ENCODE results near the gene HSPBP1. TPM values are rescaled to one million over a fixed set of nuclear protein-coding genes. Genes with fewer than 3 reads are reported as not detected.

HSPBP1 gene
- total RNA-seq, 1 donor from 2014 or later, result 22.7 TPM

DNA sequence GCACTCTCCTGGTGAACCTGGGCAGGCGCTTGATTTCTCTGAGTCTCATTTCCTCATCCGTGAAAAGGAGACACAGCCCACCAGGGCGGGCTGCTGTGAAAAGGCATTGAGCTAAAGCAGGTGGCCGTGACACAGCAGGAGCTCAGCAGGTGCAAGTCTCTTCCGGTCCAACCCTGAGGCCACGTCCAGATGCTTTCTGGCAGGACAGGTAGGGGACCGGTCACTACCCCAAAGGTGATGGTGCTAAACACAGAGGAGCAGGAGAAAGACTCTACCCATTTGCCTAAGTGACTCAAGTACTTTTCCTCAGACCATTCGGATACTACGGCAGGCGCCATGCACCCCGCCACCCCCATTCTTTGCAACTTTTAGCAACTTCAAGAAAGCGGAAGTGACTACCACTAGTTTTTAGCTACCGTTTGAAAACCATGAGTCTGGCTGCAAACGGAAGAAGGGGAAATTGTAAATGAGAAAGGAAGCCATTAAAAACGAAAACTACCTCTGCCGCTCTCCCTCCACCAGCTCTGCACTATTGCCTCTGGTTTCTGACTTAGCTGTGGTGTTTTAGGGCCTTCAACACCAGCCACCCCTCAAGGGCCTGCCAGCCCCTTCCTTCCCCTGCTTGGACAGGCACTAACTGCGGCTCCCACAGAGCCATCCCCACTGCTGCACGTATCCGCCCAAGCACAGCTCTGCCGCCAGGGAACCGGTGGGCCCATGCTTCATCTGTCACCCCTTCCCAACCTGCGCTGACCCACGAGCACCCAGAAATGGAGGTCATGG is 25.9 kb downstream of the HSPBP1 start:
- DNase-seq (ENCODE audit: low spot score), result no peak

DNA sequence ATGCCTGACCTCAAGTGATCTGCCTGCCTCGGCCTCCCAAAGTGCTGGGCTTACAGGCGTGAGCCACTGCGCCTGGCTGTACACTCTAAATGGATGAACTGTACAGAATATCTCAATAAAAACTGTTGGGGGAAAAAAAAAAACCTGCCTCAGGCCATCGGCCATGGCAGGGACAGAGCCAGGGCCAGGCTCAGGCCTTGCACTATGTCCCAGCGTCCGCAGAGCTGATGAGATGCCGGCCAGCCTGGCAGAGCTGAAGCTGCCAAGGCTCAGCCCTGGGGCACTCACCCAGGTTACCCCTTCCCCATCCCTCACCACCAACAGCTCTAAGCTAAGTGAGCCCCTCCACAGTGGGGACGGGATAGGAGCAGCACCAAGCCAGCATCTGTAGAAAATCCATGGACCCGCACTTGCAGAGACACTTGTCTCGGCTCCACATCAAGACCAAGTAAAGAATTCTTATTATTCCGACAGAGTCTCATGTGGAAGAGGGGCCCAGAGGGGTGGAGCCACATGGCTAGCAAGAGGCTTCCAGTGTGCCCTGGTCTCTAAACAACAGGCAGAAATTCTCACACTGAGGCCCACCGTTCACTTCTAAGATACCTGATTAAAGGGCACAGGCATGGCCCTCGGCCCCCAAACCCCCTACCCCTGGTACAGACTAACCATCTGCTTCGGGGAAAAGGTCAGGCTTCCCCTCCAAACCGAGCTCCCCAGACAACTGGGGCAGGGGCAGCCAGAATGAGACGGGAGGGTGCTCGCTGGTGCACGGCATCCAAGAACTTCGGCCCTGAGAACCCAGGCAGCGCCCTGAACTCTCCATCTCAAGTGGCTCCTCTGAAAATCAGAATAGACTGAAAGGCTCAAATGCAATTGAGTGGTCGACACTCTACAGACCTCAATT is 26.9 kb downstream of the HSPBP1 start:
- Mint-ChIP-seq H3K27ac (ENCODE audit: unreplicated experiment) (no peak overlapping the region), H3K36me3 (ENCODE audit: low read depth) (peaks cover under 1% of the 10 kb centered on the region), H3K4me3 (ENCODE audit: unreplicated experiment) (no peak overlapping the region), H3K9me3 (ENCODE audit: low read depth) (no peaks in the 10 kb centered on the region), H3K4me1 (ENCODE audit: low read depth) (peaks cover 51% of the 10 kb centered on the region), H3K27me3 (ENCODE audit: low read depth) (no peaks in the 10 kb centered on the region)
- TF ChIP-seq, protein P1, sequence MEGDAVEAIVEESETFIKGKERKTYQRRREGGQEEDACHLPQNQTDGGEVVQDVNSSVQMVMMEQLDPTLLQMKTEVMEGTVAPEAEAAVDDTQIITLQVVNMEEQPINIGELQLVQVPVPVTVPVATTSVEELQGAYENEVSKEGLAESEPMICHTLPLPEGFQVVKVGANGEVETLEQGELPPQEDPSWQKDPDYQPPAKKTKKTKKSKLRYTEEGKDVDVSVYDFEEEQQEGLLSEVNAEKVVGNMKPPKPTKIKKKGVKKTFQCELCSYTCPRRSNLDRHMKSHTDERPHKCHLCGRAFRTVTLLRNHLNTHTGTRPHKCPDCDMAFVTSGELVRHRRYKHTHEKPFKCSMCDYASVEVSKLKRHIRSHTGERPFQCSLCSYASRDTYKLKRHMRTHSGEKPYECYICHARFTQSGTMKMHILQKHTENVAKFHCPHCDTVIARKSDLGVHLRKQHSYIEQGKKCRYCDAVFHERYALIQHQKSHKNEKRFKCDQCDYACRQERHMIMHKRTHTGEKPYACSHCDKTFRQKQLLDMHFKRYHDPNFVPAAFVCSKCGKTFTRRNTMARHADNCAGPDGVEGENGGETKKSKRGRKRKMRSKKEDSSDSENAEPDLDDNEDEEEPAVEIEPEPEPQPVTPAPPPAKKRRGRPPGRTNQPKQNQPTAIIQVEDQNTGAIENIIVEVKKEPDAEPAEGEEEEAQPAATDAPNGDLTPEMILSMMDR (IDR thresholded peaks at IDR 0.05), result no peak
- DNase-seq (ENCODE audit: low spot score), result no peak

More for the DNA sequence above, 25.9 kb downstream of the HSPBP1 start:
- TF ChIP-seq, protein P1 (IDR thresholded peaks at IDR 0.05), result no peak
- no peak overlapping the region for H3K27ac Mint-ChIP-seq (ENCODE audit: unreplicated experiment)
- no peaks in the 10 kb centered on the region for H3K27me3 Mint-ChIP-seq (ENCODE audit: low read depth)
- peaks cover 42% of the 10 kb centered on the region for H3K4me1 Mint-ChIP-seq (ENCODE audit: low read depth)
- H3K9me3 Mint-ChIP-seq (ENCODE audit: low read depth), result no peaks in the 10 kb centered on the region
- H3K36me3 Mint-ChIP-seq (ENCODE audit: low read depth), result peaks cover 1% of the 10 kb centered on the region
- H3K4me3 Mint-ChIP-seq (ENCODE audit: unreplicated experiment), result no peak overlapping the region

DNA sequence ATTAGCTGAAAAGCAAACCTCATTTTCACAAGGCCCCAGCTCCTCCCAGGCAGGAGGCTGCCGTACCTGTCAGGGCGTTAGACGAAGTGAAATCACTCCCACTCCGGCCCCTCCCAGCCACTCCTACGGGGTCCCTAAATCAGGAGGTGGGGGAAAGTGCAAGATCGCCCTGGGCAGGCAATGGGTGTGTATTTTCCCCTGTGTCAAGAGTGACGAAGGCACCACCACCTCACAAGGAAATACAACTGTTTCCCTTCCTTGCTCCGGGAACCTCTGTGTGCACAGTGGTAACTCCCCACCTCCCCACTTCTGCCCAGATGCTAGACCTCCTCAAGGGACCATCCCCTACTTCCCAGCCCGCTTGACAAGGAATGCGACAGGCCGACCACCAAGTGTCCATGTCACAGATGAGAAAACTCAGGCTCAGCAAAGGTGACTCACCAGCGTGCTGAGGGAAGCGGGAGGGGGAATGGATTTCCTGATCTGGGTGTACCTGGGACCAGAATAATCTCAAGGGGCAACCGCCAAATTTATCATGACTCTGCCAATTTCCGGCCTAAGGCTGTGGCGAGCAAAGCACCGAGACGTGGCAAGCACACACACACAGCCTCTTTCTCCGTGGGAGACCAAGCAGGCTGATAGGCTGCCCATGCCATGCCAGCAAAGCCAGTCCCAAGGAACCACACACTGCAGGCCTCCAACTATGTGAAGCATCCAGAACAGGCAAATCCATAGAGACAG is 28.4 kb downstream of the HSPBP1 start:
- DNase-seq (ENCODE audit: low spot score), result no peak
- Mint-ChIP-seq H3K36me3 (ENCODE audit: low read depth) (no peaks in the 10 kb centered on the region), H3K4me3 (ENCODE audit: unreplicated experiment) (no peak overlapping the region), H3K27ac (ENCODE audit: unreplicated experiment) (no peak overlapping the region), H3K4me1 (ENCODE audit: low read depth) (peaks cover 42% of the 10 kb centered on the region), H3K27me3 (ENCODE audit: low read depth) (no peaks in the 10 kb centered on the region), H3K9me3 (ENCODE audit: low read depth) (no peaks in the 10 kb centered on the region)
- TF ChIP-seq, protein P1 (IDR thresholded peaks at IDR 0.05), result no peak

DNA sequence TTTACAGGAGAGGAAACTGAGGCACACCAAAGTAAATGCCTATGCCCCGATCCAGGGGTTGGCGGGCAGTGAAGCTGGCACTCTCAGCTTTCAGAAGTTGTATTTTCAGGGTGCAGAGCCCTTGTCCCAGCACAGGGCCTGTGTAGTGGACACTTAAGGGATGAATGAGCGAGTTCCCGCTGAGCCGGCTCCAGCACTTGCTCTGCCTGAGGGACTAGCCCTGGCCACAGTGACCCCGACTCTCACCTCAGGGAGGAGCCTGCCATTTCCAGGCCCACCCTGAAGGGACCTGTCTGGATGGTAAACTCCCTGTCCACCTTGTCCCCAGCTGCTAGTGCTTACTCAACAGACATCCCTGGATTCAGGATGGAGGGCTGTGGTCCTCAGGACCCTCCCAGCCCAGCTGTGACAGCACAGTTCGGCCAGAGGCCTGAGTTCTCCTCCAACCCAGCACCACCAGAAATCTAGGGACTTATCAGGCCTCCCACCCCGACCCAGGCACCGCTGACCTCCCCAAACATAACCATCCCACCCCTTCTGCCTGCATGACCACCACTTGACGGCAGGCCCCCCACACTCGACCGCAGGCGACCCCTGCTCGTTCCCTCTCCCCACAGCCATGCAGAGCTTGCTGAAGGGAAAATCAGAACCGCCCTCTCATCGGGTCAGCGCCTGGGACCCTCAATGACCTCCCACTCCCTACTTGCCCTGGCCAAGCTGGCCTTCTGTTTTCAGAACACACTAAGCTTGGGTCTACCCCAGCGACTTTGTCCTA is 29.5 kb downstream of the HSPBP1 start:
- no peaks in the 10 kb centered on the region for H3K9me3 Mint-ChIP-seq (ENCODE audit: low read depth)
- H3K36me3 Mint-ChIP-seq (ENCODE audit: low read depth), result peaks cover 2% of the 10 kb centered on the region
- TF ChIP-seq, protein P1 (IDR thresholded peaks at IDR 0.05), result no peak
- no peaks in the 10 kb centered on the region for H3K27me3 Mint-ChIP-seq (ENCODE audit: low read depth)
- H3K4me1 Mint-ChIP-seq (ENCODE audit: low read depth), result peaks cover 31% of the 10 kb centered on the region
- H3K4me3 Mint-ChIP-seq (ENCODE audit: unreplicated experiment), result no peak overlapping the region
- no peak overlapping the region for H3K27ac Mint-ChIP-seq (ENCODE audit: unreplicated experiment)
- DNase-seq (ENCODE audit: low spot score), result no peak
